GM20431 (cell line): ENCODE results near the gene B4GALT3.

Source experiments
- in situ Hi-C: fragments of 300-500 bp; cut with MseI, MboI; formaldehyde crosslinking; loops from one replicate; pipeline ENCODE4 v1.15.0; 2020; ENCODE audit warnings: low sequenced_read_pairs; ENCODE audit not compliant: unreplicated experiment

The B4GALT3 gene

GRCh38 chr1:161177112-161177935, at the start of gene B4GALT3:
Gene B4GALT3, minus strand, starts transcription at chr1:161177507. Its CDS starts 1,447 bp downstream, at chr1:161176060.
- in situ Hi-C loops: no loop called here

GRCh38 chr1:161226759-161227158, 49.5 kb upstream of the B4GALT3 start:
- in situ Hi-C loops: loop anchor here (10.0 kb wide), 1 partner anchor 148 kb away; no protein-coding TSS in a partner anchor

- in situ Hi-C loops: loop anchor here (10.0 kb wide), 1 partner anchor 148 kb away; no protein-coding TSS in a partner anchor
Observed at GRCh38 chr1:161226320-161226711, 49.0 kb upstream of the B4GALT3 start.

- in situ Hi-C loops: loop anchor here (10.0 kb wide), 1 partner anchor 149 kb away; no protein-coding TSS in a partner anchor
Observed at GRCh38 chr1:161225534-161226319, 48.4 kb upstream of the B4GALT3 start, which contains the start of gene TOMM40L. Gene TOMM40L, plus strand, starts transcription at chr1:161226060. Its CDS starts 430 bp downstream, at chr1:161226490.

GRCh38 chr1:161225178-161225533, 47.8 kb upstream of the B4GALT3 start:
- in situ Hi-C loops: loop anchor here (10.0 kb wide), 1 partner anchor 150 kb away; no protein-coding TSS in a partner anchor

- in situ Hi-C loops: loop anchor here (10.0 kb wide), 1 partner anchor 150 kb away; no protein-coding TSS in a partner anchor
Observed at GRCh38 chr1:161224695-161225087, 47.4 kb upstream of the B4GALT3 start.

- in situ Hi-C loops: loop anchor here (10.0 kb wide), 1 partner anchor 151 kb away; no protein-coding TSS in a partner anchor
Observed at GRCh38 chr1:161223805-161224694, 46.7 kb upstream of the B4GALT3 start.

- in situ Hi-C loops: loop anchor here (10.0 kb wide), 1 partner anchor 152 kb away; no protein-coding TSS in a partner anchor
Observed at GRCh38 chr1:161222175-161223019, 45.1 kb upstream of the B4GALT3 start.

GRCh38 chr1:161220002-161220401, 42.7 kb upstream of the B4GALT3 start:
- in situ Hi-C loops: loop anchor here (10.0 kb wide), 1 partner anchor 155 kb away; no protein-coding TSS in a partner anchor

- in situ Hi-C loops: no loop called here
Observed at GRCh38 chr1:161219078-161219892, 42.0 kb upstream of the B4GALT3 start.

GRCh38 chr1:161218301-161219077, 41.2 kb upstream of the B4GALT3 start:
- in situ Hi-C loops: no loop called here

- in situ Hi-C loops: no loop called here
Observed at GRCh38 chr1:161217831-161218230, 40.5 kb upstream of the B4GALT3 start.

GRCh38 chr1:161216945-161217712, 39.8 kb upstream of the B4GALT3 start:
- in situ Hi-C loops: no loop called here

GRCh38 chr1:161215076-161215475, 37.8 kb upstream of the B4GALT3 start, which contains the start of gene FCER1G:
Gene FCER1G, plus strand, starts transcription at chr1:161215295. Its CDS starts 27 bp downstream, at chr1:161215322.
- in situ Hi-C loops: no loop called here

- in situ Hi-C loops: no loop called here
Observed at GRCh38 chr1:161214369-161214768, 37.1 kb upstream of the B4GALT3 start.

- in situ Hi-C loops: no loop called here
Observed at GRCh38 chr1:161209790-161210409, 32.6 kb upstream of the B4GALT3 start.
